ENCODE data around the gene PRLH. TPM values are rescaled to one million over a fixed set of nuclear protein-coding genes. Genes with fewer than 3 reads are reported as not detected.

Gene PRLH, protein sequence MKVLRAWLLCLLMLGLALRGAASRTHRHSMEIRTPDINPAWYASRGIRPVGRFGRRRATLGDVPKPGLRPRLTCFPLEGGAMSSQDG
- not detected for total RNA-seq

DNA sequence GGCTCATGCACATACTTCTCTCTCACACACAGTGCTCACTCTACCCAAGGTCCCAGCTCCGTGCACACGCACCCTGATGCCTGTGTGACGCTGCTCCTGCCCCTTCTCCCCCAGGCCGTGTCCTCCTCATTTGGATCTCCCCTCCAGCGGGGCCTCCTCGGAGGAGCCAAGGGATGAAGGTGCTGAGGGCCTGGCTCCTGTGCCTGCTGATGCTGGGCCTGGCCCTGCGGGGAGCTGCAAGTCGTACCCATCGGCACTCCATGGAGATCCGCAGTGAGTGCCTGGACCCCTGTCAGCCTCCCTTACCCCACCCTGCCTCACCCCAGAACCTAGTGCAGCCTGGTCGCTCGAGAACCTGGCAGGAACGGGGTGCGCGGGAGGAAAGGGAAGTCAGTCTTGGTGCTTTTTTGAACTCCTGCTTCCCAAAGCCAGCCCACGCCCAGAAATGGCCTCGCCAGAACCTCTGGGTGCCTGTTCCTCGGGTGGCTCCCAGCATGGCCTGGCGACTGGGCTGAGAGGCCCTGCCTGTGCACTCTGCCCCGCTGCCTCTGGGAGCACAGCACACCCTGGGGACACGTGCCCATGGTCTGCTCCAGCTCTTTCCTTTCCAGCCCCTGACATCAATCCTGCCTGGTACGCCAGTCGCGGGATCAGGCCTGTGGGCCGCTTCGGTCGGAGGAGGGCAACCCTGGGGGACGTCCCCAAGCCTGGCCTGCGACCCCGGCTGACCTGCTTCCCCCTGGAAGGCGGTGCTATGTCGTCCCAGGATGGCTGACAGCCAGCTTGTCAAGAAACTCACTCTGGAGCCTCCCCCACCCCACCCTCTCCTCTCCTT is at the start of gene PRLH:
PRLH (plus strand) TSS at position 174 of the 835 bp plus-strand sequence; CDS start at position 174, 0 bp downstream.
- peaks cover 5 to 7% of the 10 kb centered on the region in 2 donors for H3K27me3 Mint-ChIP-seq
- no peak for DNase-seq (ENCODE audit: low spot score)

DNA sequence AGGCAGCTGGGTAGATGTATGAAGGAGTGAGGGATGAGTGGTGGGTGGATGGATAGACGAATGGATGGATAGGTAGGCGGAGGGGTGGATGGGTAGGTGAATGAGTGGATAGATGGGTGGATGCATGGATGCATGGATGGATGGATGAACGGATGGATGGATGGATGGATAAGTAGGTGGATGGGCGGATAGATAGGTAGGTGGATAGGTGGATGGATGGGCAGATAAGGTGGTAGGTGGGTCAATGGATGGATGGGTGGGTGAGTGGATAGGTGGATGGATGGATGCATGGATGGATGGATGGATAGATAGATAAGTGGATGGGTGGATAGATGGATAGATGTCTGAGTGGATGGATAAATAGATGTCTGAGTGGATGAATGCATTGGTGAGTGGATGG is 49.2 kb upstream of the PRLH start:
- Mint-ChIP-seq H3K27me3 (peaks cover 0 to 7% of the 10 kb centered on the region in 2 donors), H3K36me3 (no peaks in the 10 kb centered on the region), H3K4me3 (no peak overlapping the region), H3K27ac (no peak overlapping the region), H3K4me1 (ENCODE audit: low read depth in 2 of 2) (no peaks in the 10 kb centered on the region), H3K9me3 (no peaks in the 10 kb centered on the region)
- ATAC-seq (no peak), DNase-seq (ENCODE audit: low spot score) (no peak)

More for the DNA sequence above, at the start of gene PRLH:
- Mint-ChIP-seq H3K4me3 (no peak within 1 kb of the TSS), H3K27ac (no peak within 1 kb of the TSS), H3K9me3 (no peaks in the 10 kb centered on the region), H3K36me3 (no peaks in the 10 kb centered on the region), H3K4me1 (ENCODE audit: low read depth in 2 of 2) (no peaks in the 10 kb centered on the region)
- peak in 1 of 2 donors; percentile 25 for ATAC-seq

DNA sequence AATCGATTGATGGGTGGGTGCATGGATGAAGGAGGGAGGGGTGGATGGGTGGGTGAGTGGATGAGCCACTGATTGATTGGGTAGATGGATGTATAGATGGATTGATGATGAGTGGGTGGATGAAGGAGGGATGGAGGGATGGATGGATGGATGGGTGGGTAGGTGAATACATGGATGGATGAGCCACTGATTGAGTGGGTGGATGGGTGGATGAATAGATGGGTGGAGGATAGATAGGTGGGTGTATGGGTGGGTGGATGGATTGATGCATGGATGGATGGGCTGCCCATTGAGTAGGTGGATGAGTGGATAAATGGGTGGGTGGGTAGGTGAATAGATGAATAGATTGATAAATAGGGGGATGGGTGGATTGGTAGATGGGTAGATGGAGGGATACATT is 48.4 kb upstream of the PRLH start:
- Mint-ChIP-seq H3K4me1 (ENCODE audit: low read depth in 2 of 2) (no peaks in the 10 kb centered on the region), H3K9me3 (no peaks in the 10 kb centered on the region), H3K4me3 (no peak overlapping the region), H3K27me3 (peaks cover 0 to 7% of the 10 kb centered on the region in 2 donors), H3K27ac (no peak overlapping the region), H3K36me3 (no peaks in the 10 kb centered on the region)
- no peak for ATAC-seq
- DNase-seq (ENCODE audit: low spot score), result no peak

DNA sequence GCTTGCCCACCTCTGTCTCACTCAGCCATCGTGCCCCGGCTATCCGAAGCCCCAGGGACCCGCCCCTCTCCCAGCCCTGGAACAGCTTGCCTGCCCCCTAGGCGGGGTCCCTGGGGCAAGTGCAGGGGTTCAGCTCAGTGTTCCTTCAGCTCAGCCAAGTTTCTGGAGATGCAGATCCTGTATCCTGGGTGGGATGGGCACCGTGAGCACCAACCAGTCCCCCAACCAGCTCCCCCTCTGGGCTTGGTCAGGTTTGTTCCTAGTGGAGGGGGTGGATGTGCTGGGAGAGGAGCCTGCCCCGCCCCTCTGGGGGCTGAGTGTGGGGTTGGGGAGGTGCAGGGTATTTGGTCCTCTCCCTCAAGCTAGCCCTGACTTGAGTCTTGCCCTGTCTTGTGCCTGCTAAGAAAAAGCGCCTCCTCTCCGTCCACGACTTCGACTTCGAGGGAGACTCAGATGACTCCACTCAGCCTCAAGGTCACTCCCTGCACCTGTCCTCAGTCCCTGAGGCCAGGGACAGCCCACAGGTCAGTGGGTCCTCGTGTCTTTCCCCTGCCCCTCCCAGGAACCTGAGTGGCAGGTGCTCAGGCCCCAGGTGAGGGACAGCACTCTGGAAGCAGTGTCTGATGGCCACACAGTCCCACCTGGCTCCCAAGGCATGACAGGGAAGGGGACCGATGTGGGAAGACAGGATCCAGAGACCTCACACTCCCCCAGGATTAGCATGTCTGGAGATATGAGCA is 46.7 kb upstream of the PRLH start:
- Mint-ChIP-seq H3K9me3 (no peaks in the 10 kb centered on the region), H3K27me3 (peaks cover 0 to 7% of the 10 kb centered on the region in 2 donors), H3K27ac (no peak overlapping the region), H3K4me3 (no peak overlapping the region), H3K36me3 (no peaks in the 10 kb centered on the region), H3K4me1 (ENCODE audit: low read depth in 2 of 2) (no peaks in the 10 kb centered on the region)
- ATAC-seq, result peak in 1 of 2 donors; percentile 18
- no peak for DNase-seq (ENCODE audit: low spot score)

DNA sequence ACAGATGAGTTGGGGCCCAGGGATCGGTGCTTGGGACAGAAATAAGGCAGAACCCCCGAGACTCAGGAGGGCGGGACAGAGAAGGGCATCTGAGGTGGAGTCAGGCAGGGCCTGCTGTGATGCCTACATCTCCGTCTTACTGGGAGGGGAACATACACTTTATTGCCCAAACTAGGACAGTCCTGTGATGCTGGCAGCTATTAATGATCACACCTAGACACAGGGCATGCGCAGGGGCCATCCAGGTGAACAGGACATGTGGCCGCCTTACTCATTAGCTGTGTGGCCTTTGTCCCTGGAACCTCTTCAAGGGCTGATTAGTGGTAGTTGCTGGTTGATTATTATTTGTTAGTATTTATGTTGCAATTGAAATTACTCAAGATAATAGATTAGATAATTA is 46.1 kb upstream of the PRLH start:
- no peaks in the 10 kb centered on the region for H3K36me3 Mint-ChIP-seq
- H3K9me3 Mint-ChIP-seq, result no peaks in the 10 kb centered on the region

DNA sequence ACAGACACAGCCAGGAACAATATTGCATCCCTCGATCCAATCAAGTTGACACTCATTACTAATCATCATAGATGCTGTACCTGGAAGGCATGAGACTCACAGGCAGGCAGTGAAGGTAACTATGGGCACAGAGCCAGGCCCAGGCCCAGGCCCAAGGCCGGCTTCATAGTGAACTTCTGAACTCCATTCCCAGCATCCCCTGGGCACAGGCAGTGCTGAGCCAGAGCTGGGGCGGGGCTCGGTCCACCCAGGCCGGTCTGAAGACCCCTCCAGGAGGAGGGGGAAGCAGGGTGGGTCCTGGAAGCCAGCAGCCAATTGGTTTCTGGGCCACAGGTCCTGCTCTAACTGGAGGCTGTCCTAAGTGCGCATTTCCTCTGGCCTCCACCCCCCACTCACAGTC is 41.7 kb upstream of the PRLH start:
- H3K4me3 Mint-ChIP-seq, result no peak overlapping the region
- H3K4me1 Mint-ChIP-seq (ENCODE audit: low read depth in 2 of 2), result no peaks in the 10 kb centered on the region
- H3K36me3 Mint-ChIP-seq, result no peaks in the 10 kb centered on the region
- no peak for DNase-seq (ENCODE audit: low spot score)
- H3K27ac Mint-ChIP-seq, result no peak overlapping the region
- peak in 1 of 2 donors; percentile 33 for ATAC-seq
- no peaks in the 10 kb centered on the region for H3K9me3 Mint-ChIP-seq
- peaks cover 0 to 2% of the 10 kb centered on the region in 2 donors for H3K27me3 Mint-ChIP-seq

More for the DNA sequence above, 46.1 kb upstream of the PRLH start:
- Mint-ChIP-seq H3K4me3 (no peak overlapping the region), H3K4me1 (ENCODE audit: low read depth in 2 of 2) (no peaks in the 10 kb centered on the region), H3K27ac (no peak overlapping the region), H3K27me3 (peaks cover 0 to 7% of the 10 kb centered on the region in 2 donors)
- DNase-seq (ENCODE audit: low spot score), result no peak
- no peak for ATAC-seq

DNA sequence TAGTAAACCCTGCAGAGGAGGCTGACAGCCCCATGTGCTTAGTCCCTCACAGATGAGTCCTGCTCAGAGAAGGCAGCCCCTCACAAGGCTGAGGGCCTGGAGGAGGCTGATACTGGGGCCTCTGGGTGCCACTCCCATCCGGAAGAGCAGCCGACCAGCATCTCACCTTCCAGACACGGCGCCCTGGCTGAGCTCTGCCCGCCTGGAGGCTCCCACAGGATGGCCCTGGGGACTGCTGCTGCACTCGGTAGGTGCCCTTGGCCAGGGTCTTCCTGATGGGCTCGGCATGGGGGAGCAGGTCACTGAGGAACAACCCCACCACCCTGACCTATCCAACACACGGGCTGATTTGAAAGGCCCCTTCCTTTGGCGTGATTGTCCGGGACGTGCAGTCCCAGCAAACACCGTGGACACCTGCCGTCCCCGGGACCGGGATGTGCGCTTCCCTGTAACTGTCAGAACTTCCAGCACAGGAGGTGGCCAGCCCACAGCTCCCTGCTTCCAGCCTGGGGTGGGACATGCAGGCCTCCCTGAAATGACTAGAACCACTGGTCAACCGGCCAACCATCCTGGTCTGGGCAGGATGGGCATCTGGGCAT is 40.7 kb upstream of the PRLH start:
- no peaks in the 10 kb centered on the region for H3K36me3 Mint-ChIP-seq
- no peak for DNase-seq (ENCODE audit: low spot score)
- peak in 1 of 2 donors; percentile 41 for ATAC-seq
- no peaks in the 10 kb centered on the region for H3K4me1 Mint-ChIP-seq (ENCODE audit: low read depth in 2 of 2)
- no peaks in the 10 kb centered on the region for H3K9me3 Mint-ChIP-seq
- H3K27me3 Mint-ChIP-seq, result peaks cover 0 to 2% of the 10 kb centered on the region in 2 donors
- no peak overlapping the region for H3K27ac Mint-ChIP-seq
- H3K4me3 Mint-ChIP-seq, result no peak overlapping the region

DNA sequence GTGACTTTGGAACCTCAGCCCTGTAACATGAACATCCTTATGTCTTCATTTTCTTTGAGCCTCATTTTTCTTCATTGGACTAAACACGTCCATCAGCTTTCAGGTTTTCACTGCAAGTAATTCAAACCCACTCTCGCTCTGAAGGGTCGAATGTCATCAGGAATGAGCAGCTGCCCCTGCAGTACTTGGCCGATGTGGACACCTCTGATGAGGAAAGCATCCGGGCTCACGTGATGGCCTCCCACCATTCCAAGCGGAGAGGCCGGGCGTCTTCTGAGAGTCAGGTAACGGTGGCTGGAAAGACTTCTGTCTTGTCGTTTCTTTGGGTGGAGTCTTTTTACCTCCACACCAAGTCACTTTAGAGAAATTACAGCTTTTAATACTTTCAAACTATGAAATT is 39.1 kb upstream of the PRLH start:
- Mint-ChIP-seq H3K27ac (no peak overlapping the region), H3K27me3 (peaks cover 0 to 2% of the 10 kb centered on the region in 2 donors), H3K4me3 (no peak overlapping the region), H3K9me3 (no peaks in the 10 kb centered on the region), H3K36me3 (no peaks in the 10 kb centered on the region), H3K4me1 (ENCODE audit: low read depth in 2 of 2) (no peaks in the 10 kb centered on the region)
- ATAC-seq (no peak), DNase-seq (ENCODE audit: low spot score) (peak; percentile 44)

DNA sequence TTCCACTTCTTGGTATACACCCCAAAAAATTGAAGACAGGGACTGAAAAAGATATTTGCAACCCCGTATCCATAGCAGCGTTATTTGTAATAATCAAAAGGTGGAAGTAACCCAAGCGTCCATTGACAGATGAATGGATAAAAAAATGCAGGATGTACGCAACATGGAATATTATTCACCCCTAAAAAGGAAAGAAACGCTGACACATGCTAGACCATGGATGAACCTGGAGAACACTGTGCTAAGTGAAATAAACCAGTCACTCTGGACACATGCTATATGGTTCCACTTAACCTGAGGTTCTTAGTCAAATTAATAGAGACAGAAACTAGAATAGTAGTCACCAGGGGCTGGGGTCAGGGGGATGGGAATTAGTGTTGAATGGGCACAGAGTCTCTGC is 38.6 kb upstream of the PRLH start:
- DNase-seq (ENCODE audit: low spot score) (no peak), ATAC-seq (no peak)
- Mint-ChIP-seq H3K27ac (no peak overlapping the region), H3K4me1 (ENCODE audit: low read depth in 2 of 2) (no peaks in the 10 kb centered on the region), H3K27me3 (peaks cover 0 to 2% of the 10 kb centered on the region in 2 donors), H3K9me3 (no peaks in the 10 kb centered on the region), H3K36me3 (no peaks in the 10 kb centered on the region), H3K4me3 (no peak overlapping the region)

DNA sequence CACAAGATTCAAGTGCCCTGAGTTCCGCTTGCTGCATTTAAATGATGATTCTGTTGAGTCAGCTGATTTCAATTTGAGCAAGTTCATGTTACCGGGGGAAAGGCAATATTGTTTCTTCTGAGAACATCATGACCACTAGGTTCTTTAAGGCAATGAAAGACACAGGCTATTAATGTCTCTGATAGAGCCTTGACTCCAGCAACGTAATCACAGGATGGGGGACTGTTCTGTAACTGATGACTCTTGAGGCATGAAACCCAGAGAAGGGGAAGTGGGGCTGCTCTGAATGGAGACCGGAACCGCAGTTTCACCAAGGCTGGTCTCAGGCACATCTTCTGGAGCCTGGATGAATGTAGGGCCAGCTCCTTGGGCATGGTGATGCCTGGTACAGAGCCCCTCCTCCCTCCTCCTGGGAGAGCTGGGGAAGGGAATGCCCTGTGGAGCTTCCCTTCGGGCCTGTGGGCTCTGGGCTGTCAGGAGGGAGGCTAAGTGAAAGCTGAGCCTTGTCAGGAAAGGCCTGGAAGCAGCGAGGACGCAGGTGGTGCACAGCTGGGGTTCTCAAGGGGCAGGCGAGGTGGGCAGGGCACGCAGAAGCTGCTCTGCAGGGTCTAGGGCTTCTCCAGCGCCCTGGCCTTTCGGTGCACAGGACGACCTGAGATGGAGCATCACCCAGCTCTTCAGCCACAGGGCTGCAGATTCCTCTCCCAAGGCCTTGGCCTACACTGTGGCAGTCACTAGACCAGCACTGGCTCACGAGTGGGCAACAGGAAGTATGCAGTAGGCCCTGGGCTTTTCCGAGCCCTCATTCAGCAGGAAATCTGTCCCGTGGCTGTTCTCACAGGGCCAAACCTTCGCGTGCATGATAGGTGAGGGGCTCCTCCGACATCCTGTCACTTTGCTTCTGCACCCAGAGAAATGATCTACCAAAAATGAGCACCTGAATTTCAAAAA is 36.6 kb upstream of the PRLH start:
- no peak overlapping the region for H3K27ac Mint-ChIP-seq
- no peaks in the 10 kb centered on the region for H3K36me3 Mint-ChIP-seq
- H3K4me1 Mint-ChIP-seq (ENCODE audit: low read depth in 2 of 2), result no peaks in the 10 kb centered on the region

DNA sequence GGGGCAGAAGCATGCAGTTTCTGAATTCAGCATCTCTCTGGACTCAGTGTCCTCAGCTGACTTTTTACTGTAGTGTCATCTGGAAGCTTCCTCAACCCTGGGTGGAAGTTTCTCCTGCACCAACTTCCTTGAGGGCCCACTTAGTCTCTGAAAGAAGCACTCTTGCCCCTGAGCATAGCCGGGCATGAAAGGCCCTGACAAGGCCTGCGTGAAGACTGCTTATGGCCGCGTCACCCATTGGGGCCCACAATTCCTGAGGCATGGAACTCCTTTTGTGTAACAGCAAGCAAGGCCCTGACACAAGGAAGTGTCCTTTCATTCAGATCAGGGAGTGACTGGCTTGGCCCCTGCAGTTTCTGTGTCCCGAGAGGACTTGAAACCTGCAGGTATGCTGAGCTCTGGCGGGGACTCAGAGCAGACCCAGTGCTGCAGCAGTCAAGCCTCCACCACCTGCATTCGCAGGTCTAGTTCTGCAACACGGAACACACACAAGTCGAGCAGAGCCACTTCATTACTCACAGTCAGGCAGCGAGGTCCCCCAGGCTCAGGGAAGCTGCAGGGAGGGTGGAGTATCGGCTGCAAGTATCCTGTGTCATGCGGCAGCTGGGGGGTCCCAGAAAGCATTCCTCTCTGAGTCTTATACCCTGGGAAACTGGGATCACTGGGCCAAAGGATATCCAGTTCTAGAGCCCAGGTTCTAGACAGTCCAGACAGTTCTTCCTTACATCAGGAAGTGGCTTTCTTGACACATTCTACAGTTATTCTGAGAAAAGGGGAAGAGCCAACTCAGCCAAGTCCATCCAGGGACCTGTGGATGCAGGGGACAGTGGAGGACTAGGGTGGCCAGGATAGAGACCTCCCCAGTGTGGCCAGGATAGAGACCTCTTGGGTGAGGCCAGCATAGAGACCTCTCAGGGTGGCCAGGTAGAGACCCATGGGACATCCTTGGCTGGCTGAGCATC is 35.6 kb upstream of the PRLH start:
- no peaks in the 10 kb centered on the region for H3K4me1 Mint-ChIP-seq (ENCODE audit: low read depth in 2 of 2)
- peak; percentile 28 for DNase-seq (ENCODE audit: low spot score)
- H3K4me3 Mint-ChIP-seq, result no peak overlapping the region
- peaks cover 0 to 2% of the 10 kb centered on the region in 2 donors for H3K27me3 Mint-ChIP-seq
- H3K36me3 Mint-ChIP-seq, result no peaks in the 10 kb centered on the region
- H3K9me3 Mint-ChIP-seq, result no peaks in the 10 kb centered on the region
- peak in 1 of 2 donors; percentile 14 for ATAC-seq
- H3K27ac Mint-ChIP-seq, result no peak overlapping the region

More for the DNA sequence above, 36.6 kb upstream of the PRLH start:
- H3K9me3 Mint-ChIP-seq, result no peaks in the 10 kb centered on the region
- H3K27me3 Mint-ChIP-seq, result peaks cover 0 to 2% of the 10 kb centered on the region in 2 donors
- peak; percentile 35 for DNase-seq (ENCODE audit: low spot score)
- ATAC-seq, result peak in 1 of 2 donors; percentile 31
- H3K4me3 Mint-ChIP-seq, result no peak overlapping the region

DNA sequence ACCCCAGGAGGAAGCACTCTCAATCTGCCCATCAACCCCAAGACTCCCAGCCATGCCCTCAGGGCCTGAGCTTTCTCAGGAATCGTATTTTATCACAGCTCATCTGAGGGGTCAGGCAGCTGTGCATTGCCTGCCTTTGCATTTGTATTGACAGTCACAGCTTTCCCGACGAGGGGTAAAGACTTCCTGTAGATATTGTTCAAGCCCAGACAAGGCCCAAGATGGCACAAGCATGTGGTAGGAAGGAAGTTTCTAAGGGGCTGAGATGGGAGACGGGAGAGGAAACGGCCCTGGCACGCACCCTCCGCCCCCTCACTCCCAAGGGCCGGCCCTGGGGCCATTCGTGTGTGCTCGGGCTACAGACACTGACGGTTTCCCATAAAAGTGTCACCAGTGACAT is 34.2 kb upstream of the PRLH start:
- Mint-ChIP-seq H3K4me1 (ENCODE audit: low read depth in 2 of 2) (no peaks in the 10 kb centered on the region), H3K4me3 (no peak overlapping the region), H3K27ac (no peak overlapping the region), H3K36me3 (no peaks in the 10 kb centered on the region), H3K27me3 (peaks cover 2% of the 10 kb centered on the region in 2 donors), H3K9me3 (no peaks in the 10 kb centered on the region)
- DNase-seq (ENCODE audit: low spot score) (no peak), ATAC-seq (no peak)

All from natural killer cell treated with Interleukin-12 subunit alpha and Interleukin-12 subunit beta and Interleukin-15 and Interleukin-18, amount 100 ng/mL, for 72 hours (primary cell).